ENCODE data around the gene PGA5.

DNA sequence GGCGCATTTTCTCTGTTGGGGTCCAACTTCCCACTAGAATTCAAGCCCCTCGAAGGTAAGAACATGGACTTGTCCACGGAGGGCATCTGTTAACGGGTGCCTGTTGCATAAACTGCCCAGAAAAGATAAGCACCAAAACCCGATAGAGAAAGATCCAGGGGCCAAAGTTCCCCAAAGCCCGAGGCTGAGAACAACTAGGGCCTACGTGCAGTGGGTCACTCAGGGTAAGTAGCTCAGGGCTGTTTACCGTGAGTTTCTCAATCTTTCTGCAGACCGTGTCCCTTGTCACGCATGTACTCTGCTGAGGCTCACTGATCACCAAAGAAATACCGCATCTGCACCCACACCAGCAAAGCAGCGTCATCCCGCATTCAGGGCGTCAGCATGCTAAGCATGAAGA, 24.4 kb downstream of the PGA5 start:
- TF ChIP-seq, protein P1, sequence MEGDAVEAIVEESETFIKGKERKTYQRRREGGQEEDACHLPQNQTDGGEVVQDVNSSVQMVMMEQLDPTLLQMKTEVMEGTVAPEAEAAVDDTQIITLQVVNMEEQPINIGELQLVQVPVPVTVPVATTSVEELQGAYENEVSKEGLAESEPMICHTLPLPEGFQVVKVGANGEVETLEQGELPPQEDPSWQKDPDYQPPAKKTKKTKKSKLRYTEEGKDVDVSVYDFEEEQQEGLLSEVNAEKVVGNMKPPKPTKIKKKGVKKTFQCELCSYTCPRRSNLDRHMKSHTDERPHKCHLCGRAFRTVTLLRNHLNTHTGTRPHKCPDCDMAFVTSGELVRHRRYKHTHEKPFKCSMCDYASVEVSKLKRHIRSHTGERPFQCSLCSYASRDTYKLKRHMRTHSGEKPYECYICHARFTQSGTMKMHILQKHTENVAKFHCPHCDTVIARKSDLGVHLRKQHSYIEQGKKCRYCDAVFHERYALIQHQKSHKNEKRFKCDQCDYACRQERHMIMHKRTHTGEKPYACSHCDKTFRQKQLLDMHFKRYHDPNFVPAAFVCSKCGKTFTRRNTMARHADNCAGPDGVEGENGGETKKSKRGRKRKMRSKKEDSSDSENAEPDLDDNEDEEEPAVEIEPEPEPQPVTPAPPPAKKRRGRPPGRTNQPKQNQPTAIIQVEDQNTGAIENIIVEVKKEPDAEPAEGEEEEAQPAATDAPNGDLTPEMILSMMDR (optimal IDR thresholded peaks at IDR 0.05 in 1 of 3, IDR thresholded peaks at IDR 0.05 in 1 of 3, conservative IDR thresholded peaks at IDR 0.05 in 1 of 3; ENCODE audit: extremely low read depth in 1 of 3, insufficient read depth in 2 of 3, low read length in 3 of 3) = no peak
- TF ChIP-seq EZH2 (IDR thresholded peaks at IDR 0.05; ENCODE audit: low read length) = no peak
